Hematopoietic multipotent progenitor cell treated with erythropoietin and hydrocortisone succinate and interleukin-3 and kit ligand, for 8 days (in vitro differentiated cells): ENCODE data around the gene MLLT11.
"Not testable (repeated sequence)": the region's sequence is repeated elsewhere in the genome, so short reads cannot be mapped to it uniquely, and the experiment has no call there.

Source experiments
- DNase-seq: peaks from one replicate; pipeline ENCODE4 v3.0.0-alpha.2; 2015

MLLT11 gene

DNA sequence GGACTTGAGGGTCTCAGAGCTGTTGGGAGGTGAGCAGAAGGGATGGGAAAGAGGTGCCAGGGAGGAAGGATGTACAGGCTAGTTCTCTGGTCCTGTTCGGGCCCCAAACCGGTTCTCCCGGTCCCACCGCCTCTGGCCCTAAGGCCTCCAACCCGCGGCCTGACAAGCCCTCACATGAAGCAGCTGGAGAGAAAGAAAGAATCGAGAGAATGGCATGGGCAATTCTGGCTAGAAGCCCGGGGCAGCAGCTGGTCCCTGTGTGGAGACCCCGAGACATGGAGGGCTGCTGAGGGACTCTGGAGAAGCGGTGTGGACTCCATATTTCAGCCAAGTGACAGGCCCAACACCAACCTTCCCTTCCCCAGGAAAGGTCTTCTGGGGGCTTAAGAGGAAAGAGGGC, 1.5 kb upstream of the MLLT11 start:
- no peak for DNase-seq

DNA sequence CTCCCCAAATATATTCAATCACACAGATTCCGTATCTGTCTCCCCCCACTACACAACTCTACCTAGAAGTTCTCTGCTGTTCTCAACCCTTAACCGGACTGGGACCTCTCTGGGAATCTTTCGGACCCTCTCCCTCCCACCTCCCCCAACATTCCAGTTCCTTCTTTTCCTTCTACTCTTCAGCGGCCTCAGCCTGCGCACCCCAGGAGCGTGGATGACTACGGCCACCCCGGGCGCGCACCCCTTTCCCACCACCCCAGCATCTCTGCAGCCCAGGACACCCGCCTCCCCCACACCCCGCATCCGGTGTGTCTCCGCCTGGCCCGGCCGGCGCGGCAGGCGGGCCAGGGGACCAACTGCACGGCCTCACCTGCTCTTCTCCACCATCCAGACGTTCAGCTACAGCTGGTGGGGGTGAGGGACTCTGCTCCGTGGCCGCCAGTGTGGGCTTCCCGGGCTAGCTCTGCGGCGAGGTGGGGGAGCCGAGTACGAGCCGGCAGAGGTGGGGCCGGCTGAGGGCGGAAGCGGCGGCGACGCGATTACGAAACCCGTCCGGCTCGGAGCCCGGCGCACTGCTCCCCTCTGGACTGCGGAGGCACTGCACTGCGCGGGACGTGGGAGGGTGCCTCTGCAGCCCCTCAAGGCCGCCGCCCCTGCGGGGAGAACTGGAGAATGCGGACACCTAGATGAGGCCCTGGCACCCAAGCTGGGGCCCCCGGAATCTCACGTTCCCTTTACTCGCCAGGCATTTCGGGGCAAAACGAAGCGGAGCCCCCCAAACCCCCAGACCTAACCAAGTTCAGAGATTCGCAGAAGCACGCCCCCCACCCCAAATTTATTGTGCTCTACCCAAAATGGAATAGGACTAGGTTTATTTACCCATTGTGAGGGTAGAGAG, 839 bp upstream of the MLLT11 start, which contains the start of gene CDC42SE1:
TSS of gene CDC42SE1 (minus strand) at position 514 of the 898 bp plus-strand sequence. CDS start 3,892 bp downstream, outside the sequence.
- DNase-seq, result peak; percentile 85

DNA sequence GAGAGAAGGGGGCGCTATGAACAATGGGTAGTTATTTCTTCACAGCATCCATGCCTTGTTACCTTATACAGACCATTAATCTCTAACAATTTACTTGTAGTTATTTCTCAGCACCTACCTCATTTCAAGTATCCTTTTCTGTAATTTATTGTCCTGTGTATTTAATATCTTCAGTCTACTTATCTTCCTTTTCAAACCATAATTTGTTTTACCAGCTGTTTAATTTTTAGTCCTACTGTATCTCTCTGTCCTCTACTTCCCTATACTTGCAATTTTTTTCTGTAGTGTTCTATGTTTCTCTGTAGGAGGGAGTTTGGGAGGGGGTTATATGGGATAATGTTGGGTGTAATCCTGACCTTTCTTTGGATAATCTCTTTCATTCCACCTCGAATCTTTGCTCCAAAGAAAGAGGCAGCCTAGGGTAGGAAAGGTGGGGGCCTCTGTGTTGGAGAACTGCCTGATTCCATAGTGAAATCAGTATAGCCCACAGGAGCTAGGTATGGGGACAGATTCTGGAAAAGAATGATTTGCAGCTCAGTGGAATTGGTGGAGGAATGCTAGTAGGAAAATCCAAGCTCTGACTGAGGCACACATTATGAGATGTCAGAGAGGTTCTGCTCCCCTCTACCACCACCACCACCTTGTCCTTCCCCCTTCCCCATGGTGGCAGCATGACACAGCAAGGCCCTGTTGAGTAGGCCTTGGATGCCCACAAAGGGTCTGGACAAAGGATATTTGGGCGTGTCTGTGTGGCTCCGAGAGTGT, 642 bp downstream of the MLLT11 start:
- DNase-seq, result no peak

DNA sequence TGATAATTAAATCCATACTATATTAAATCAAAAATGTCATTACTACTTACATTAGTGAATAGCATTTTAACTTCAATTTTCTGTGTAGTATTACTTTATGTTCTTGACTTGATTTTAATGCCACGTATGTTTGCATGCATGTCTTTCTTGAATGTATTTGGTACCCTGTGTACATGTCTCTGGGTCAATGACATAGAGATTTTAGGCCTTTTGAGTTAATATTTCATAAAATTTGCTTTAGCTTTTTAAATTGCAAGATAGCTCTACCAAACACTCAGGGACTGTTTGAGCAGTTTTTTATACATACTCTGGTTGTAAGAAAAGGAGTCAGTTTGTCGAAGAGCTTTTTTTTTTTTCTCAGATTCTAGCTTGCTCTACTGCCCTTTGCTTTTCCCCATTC, 1.5 kb downstream of the MLLT11 start:
- DNase-seq, result no peak

DNA sequence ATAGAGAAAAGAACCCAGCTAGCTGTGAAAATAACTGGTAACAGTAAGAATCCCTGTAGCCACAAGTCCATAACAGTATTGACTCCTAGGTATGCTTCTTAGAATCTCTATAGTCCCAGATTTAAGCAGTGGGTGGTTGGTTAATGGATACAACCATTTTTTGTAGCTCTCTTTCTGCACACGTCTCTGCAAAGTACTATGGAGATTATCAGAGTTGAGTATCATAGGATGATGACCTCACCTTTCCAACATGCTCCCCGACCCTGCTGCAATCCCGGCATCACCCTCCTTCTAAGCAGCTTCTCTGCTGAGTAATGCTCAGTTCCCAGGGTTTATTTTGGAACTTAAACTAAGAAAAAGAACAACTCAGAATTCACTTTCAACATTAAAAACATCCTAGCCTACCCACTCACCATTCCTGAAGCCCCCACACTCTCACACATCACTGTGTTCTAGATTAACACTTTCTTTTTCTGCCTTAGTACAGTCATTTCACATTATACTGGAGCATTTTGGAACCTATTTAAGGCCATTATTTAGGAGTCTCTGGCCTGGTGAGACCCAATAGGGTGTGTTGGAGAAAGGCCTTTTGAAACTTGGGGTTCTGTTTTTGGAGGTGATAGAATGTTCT, 2.7 kb downstream of the MLLT11 start:
- no peak for DNase-seq

DNA sequence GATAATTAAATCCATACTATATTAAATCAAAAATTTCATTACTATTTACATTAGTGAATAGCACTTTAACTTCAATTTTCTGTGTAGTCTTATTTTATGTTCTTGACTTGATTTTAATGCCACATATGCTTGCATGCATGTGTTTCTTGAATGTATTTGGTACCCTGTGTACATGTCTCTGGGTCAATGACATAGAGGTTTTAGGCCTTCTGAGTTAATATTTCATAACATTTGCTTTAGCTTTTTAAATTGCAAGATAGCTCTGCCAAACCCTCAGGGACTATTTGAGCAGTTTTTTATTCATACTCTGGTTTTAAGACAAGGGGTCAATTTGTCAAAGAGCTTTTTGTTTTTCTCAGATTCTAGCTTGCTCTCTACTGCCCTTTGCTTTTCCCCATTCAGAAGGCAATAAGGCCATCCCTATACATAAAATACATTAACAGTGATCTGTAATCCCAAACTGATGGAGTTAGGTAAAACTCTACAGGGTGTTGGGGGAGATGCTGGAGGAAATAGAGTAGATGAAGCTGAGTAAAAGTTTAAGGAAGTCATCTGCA, 5.0 kb downstream of the MLLT11 start:
- DNase-seq, result no peak

DNA sequence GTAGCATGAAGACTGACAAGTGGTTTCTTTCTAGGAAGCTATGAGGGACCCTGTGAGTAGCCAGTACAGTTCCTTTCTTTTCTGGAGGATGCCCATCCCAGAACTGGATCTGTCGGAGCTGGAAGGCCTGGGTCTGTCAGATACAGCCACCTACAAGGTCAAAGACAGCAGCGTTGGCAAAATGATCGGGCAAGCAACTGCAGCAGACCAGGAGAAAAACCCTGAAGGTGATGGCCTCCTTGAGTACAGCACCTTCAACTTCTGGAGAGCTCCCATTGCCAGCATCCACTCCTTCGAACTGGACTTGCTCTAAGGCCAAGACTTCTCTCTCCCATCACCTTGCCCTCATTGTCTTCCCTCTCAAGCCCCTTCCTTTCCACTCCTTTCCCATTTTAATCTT, 7.0 kb downstream of the MLLT11 start:
- no peak for DNase-seq

DNA sequence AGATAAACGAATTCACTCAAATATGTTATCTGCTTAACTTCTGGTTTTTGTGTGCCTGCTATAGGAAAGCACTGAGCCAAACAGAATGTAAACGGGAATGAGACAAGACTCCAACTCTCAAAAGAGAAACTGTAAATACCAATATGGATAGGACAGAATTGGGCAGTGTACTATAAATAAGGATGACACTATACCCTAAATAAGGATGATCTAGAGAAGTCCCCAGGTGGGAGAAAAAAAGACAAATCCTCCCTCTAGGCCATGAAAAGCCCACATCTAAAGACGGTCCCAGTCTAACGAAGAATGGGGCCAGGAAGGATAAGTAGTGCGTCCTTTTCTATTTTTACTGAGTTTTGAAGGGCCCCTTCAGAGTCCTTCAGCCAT, 8.9 kb downstream of the MLLT11 start:
- no peak for DNase-seq

DNA sequence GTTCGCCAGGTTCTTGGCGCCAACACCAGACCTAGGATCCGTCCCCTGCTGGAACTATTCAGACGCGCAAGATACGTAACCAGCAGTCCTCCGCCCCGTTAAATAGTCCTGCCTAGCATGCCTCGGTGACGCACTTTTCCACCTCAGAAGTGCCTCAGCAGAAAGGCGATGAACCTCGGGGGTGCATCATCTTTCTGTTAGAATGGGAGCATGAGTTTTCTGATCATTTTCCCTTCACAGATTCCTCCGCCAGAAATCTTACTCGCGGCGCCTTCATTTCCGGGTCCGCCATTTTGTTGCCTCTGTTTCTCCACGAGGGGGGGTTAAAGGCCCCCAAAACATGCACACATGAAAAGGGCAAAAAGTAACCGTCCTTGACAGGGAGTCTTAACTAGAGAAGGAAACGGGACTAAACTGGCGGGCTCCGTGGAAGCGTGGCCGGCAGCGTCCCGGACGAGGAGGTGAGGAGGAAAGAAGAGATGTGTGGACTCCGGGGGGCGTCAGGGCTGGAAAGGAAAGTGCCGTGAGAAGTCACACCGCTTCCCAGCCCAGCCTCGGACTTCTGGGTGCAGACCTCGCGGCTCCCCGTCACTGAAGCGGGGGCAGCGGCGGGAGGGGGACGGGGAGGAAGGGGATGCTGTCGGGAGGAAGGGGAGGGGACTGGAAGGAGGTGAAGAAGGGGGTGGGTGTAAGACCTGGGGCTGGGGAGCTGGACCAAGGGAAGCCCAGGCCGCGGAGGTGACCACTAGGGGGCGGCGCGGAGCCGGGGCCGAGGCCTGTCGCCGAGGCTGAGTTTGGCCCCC, 10.5 kb downstream of the MLLT11 start, which contains the start of gene GABPB2:
TSS of gene GABPB2 (plus strand) at position 288 of the 803 bp plus-strand sequence. CDS start 17,429 bp downstream, outside the sequence.
- peak; percentile 94 for DNase-seq

DNA sequence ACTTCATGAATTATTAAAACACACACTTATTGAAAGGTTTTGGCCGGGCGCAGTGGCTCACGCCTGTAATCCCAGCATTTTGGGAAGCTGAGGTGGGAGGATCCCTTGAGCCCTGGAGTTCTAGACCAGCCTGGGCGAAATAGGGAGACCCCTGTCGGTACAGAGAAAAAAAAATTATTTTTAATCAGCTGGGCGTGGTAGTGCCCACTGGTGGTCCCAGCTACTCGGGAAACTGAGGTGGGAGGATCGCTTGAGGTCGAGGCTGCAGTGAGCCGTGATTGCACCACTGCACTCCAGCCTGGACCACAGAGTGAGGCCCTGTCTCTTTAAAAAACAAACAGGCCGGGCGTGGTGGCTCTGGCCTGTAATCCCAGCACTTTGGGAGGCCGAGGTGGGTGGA, 12.0 kb downstream of the MLLT11 start:
- DNase-seq, result no peak

DNA sequence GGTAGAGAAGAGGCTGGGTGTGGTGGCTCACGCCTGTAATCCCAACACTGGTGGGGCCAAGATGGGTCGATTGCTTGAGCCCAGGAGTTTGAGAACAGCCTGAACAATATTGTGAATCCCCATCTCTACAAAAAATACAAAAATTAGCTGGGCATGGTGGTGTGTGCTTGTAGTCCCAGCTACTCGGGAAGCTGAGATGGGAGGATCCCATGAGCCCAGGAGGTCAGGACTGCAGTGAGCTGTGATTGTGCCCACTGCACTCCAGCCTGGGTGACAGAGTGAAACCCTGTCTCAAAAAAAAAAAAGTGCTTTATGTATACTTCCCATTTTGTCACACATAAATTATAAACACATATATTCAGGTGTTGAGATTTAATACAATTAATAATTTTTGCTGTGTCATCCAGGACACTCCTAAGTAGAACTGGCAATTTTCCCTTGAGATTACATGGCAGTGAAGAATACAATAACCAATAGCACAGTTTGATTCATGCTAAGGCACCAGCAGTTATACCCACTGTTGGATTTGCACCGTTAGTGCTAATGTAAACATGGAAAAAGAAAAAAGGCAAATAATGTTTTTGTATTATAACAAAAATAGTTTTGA, 25.9 kb downstream of the MLLT11 start:
- no peak for DNase-seq

DNA sequence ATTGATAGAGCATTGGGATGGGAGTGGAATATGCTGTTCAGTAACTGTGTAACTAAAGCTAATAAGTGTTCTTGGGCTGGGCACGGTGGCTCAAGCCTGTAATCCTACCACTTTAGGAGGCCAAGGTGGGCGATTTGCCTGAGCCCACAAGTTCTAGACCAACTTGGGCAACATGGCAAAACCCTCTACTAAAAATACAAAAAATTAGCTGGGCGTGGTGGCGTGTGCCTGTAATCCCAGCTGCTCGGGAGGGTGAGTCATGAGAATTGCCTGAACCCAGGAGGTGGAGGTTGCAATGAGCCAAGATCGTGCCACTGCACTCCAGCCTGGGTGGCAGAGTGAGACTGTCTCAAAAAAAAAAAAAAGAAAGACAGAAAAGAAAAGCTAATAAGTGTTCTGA, 37.2 kb downstream of the MLLT11 start:
- not testable (repeated sequence) for DNase-seq

DNA sequence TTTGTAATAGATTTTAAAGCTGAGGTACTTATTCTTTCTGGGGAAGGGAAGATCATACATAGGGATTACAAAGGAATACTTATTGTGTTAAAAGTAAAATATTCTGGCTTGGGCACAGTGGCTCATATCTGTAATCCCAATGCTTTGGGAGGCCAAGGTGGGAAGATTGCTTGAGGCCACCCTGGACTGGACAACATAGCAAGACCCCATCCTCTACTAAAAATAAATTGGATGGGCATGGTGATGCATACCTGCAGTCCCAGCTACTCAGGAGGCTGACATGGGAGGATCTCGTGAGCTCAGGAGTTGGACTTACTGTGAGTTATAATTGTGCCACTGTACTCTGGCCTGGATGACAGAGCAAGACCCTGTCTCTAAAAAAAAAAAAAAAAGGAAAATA, 37.9 kb downstream of the MLLT11 start:
- DNase-seq, result no peak

DNA sequence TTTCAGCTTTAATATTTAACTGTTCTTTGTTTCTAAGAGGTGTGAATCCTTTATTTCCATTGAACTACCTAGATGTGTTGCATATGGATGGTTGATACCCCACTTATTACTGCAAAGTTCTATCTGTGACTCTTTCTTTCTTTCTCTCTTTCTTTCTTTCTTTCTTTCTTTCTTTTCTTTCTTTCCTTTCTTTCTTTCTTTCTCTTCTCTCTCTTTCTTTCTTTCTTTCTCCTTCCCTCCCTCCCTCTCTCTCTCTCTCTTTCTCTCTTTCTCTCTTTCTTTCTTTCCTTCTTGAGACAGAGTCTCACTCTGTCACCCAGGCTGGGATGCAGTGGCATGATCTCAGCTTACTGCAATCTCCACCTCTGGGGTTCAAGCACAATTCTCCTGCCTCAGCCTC, 44.4 kb downstream of the MLLT11 start:
- no peak for DNase-seq

DNA sequence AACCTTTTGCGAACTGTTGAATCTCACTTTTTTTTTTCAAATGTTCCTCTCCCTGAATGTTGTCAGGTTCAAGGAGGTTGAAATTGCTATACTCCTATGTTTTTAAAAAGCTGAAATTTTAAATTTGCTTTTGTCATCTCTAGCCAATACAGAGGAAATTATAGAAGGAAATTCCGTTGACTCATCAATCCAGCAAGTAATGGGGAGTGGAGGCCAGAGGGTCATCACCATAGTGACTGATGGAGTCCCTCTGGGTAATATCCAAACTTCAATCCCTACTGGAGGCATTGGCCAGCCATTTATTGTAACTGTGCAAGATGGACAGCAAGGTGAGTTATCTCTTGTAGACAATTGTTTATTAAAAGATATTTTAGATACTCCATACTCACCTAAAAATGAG, 46.7 kb downstream of the MLLT11 start:
- DNase-seq, result no peak

DNA sequence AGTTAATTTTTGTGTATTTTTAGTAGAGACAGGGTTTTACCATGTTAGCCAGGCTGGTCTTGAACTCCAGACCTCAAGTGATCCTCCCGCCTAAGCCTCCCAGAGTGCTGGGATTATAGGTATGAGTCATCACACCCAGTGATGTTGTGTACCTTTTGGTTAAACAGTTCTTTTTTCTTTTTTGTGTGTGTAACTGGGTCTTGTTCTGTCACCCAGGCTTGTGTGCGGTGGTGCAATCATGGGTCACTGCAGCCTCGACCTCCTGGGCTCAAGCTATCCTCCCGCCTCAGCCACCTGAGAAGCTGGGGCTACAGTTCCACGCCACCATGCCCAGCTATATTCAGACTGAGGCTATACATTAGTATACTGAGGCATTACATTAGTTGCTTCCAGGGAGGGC, 48.1 kb downstream of the MLLT11 start:
- no peak for DNase-seq

DNA sequence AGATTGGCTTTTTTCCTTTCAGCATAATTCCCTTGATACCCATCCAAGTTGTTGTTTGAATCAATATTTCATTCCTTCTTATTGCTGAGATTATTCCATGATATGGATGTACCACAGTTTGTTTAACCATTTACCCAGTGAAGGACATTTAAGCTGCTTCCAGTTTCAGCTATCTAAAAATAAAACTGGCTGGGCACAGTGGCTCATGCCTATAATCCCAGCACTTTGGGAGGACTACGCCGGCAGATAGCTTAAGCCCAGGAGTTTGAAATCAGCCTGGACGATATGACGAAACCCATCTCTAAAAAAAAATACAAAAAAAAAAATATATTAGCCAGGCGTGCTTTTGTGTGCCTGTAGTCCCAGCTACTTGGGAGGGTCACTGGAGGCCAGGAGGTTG, 53.7 kb downstream of the MLLT11 start:
- no peak for DNase-seq
